Gastrocnemius medialis (tissue), 4 donors: ENCODE measurements around the gene MCUB. TPM values are rescaled to one million over a fixed set of nuclear protein-coding genes. Genes with fewer than 3 reads are reported as not detected.

Source experiments
- ATAC-seq, 2 donors: fragments of 150-250 bp; one replicate each; pipeline ENCODE4 v1.9.1; 2016
- DNase-seq, 2 donors: peaks; one replicate each; pipeline ENCODE4 v3.0.0-alpha.2; 2019
- H3K27ac ChIP-seq, 4 donors: fragments of 200-600 bp; sonication (generic); 1 replicate in 1 of 4; 2 replicates in 3 of 4; pipeline ENCODE4 v1.5.1; 2016 to 2018; ENCODE audit warnings: mild to moderate bottlenecking in 2 of 4, moderate library complexity in 1 of 4
- H3K27me3 ChIP-seq, 3 donors: fragments of 200-600 bp; sonication (generic) in 2 of 3; 1 replicate in 1 of 3; 2 replicates in 2 of 3; pipeline versions ENCODE4 v1.5.1 to v1.6.0; 2016 to 2019; ENCODE audit warnings: mild to moderate bottlenecking in 1 of 3, moderate library complexity in 1 of 3
- H3K36me3 ChIP-seq, 2 donors: fragments of 200-600 bp; sonication (generic) in 1 of 2; one replicate each; pipeline ENCODE4 v1.5.1; 2017 to 2018
- H3K4me1 ChIP-seq, 2 donors: fragments of 200-600 bp; sonication (generic) in 1 of 2; one replicate each; pipeline ENCODE4 v1.5.1; 2016 to 2017; ENCODE audit warnings: mild to moderate bottlenecking in 2 of 2
- H3K4me3 ChIP-seq, 4 donors: fragments of 200-600 bp; sonication (generic) in 3 of 4; 1 replicate in 1 of 4; 2 replicates in 3 of 4; pipeline ENCODE4 v1.5.1; 2016 to 2019; ENCODE audit warnings: mild to moderate bottlenecking in 2 of 4
- H3K9me3 ChIP-seq, 3 donors: fragments of 200-600 bp; sonication (generic) in 2 of 3; 1 replicate in 1 of 3; 2 replicates in 2 of 3; pipeline ENCODE4 v1.5.1; 2016 to 2019
- CTCF ChIP-seq, 5 experiments: fragments of 450-650 bp in 3 of 5; fragments of 200-600 bp in 2 of 5; sonication (generic) in 2 of 5; IDR thresholded peaks in 4 of 5; conservative IDR thresholded peaks in 1 of 5; 1 replicate in 4 of 5; 2 replicates in 1 of 5; pipeline ENCODE4 v1.5.1; 2016 to 2019; ENCODE audit warnings: antibody characterized with exemption in 5 of 5, mild to moderate bottlenecking in 3 of 5, moderate library complexity in 3 of 5
- POLR2A ChIP-seq, 2 donors: fragments of 450-650 bp; IDR thresholded peaks; one replicate each; pipeline ENCODE4 v1.6.1; 2017; ENCODE audit warnings: antibody characterized with exemption in 2 of 2, mild to moderate bottlenecking in 2 of 2, moderate library complexity in 2 of 2
- in situ Hi-C, 4 donors: fragments of 200-750 bp; cut with MboI; loops; one replicate each; pipeline versions ENCODE4 v1.15.0 to v1.8.0; 2017; ENCODE audit warnings: low sequenced_read_pairs in 4 of 4
- intact Hi-C: fragments of 100-400 bp; cut with DNase I; formaldehyde crosslinking; loops from one replicate; pipeline ENCODE4 v1.15.1; 2023; ENCODE audit warnings: low total_unique reads
- total RNA-seq, 4 donors: library from RNA; depleted of rRNA; stranded (reverse); fragments of >200 nt; gene quantifications; one replicate each; pipeline versions ENCODE4 v1.1.0 to v1.2.3, GENCODE V29; 2016

MCUB gene
- total RNA-seq, 4 donors from 2014 or later = 2.6 to 5.6 (median 4.0) TPM

DNA sequence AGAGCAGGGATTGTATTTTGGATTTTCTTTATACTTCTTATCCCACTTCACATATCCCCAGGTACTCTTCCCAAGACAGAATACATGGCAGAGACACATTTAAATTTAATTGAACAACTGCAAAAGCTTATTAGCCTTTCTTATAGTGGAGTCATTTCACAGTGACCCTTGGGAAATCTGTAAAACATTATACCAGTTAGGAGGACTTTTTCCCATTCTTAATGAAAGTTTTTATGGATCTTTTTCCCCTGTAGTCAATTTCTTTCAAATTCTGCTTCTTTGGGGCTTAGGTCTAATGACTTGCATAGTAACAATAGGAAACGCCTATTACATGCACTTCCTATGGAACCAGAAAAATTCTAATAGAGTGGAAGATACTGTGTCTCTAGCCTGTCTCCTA, 14.6 kb upstream of the MCUB start:
- Histone ChIP-seq H3K4me3 (no peak overlapping the region), H3K27ac (no peak overlapping the region), H3K27me3 (no peaks in the 10 kb centered on the region), H3K9me3 (no peaks in the 10 kb centered on the region), H3K36me3 (peaks cover 0 to 27% of the 10 kb centered on the region in 2 donors), H3K4me1 (peaks cover 0 to 2% of the 10 kb centered on the region in 2 donors)
- no peak for DNase-seq
- intact Hi-C loops (no loop called here), in situ Hi-C loops (loop anchor here in 3 of 4 donors (25.0 kb wide), 2 partner anchors 108 to 883 kb away; partner anchors contain the start of genes SEC24B (in 2 of the 3) and OSTC (in 1 of the 3))
- TF ChIP-seq CTCF (IDR thresholded peaks at IDR 0.05 in 4 of 5, conservative IDR thresholded peaks at IDR 0.05 in 1 of 5) (no peak), POLR2A (IDR thresholded peaks at IDR 0.05) (no peak)
- ATAC-seq = no peak

DNA sequence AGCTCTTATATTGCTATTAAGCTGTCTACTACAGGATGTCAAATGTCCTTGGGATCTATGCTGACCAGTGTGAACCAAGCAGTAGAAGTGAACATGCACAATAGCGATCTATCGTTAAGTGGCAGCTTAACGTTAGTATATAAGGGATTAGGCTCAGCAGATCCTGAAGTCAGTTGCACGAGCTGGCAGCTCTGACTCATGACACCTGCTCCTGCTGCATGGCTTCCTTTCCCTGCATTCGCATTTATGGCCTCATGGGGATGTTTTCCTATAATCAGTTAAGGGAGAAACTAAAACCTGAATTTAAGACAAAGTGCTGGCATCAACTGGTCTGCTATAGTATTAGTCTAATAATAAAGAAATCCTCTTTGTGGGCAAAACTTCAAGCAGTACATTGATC, 12.7 kb upstream of the MCUB start:
- ATAC-seq (no peak), DNase-seq (no peak)
- TF ChIP-seq POLR2A (IDR thresholded peaks at IDR 0.05) (no peak), CTCF (IDR thresholded peaks at IDR 0.05 in 4 of 5, conservative IDR thresholded peaks at IDR 0.05 in 1 of 5) (no peak)
- no peaks in the 10 kb centered on the region for H3K9me3 ChIP-seq
- H3K4me1 ChIP-seq = peaks cover 0 to 2% of the 10 kb centered on the region in 2 donors
- no peaks in the 10 kb centered on the region for H3K27me3 ChIP-seq
- in situ Hi-C loops = loop anchor here in 3 of 4 donors (25.0 kb wide), 2 partner anchors 110 to 885 kb away; partner anchors contain the start of genes SEC24B (in 2 of the 3) and OSTC (in 1 of the 3)
- no peak overlapping the region for H3K4me3 ChIP-seq
- peaks cover 0 to 12% of the 10 kb centered on the region in 2 donors for H3K36me3 ChIP-seq
- intact Hi-C loops = no loop called here
- H3K27ac ChIP-seq = no peak overlapping the region

- TF ChIP-seq POLR2A (IDR thresholded peaks at IDR 0.05) = no peak
- no peak for TF ChIP-seq CTCF (IDR thresholded peaks at IDR 0.05 in 4 of 5, conservative IDR thresholded peaks at IDR 0.05 in 1 of 5)
- Histone ChIP-seq H3K36me3 (peaks cover 0 to 4% of the 10 kb centered on the region in 2 donors), H3K4me1 (peaks cover 0 to 2% of the 10 kb centered on the region in 2 donors), H3K27me3 (no peaks in the 10 kb centered on the region), H3K9me3 (no peaks in the 10 kb centered on the region), H3K27ac (peak overlapping the region in 1 of 4 donors; percentile 38), H3K4me3 (no peak overlapping the region)
- intact Hi-C loops (no loop called here), in situ Hi-C loops (loop anchor here in 3 of 4 donors (25.0 kb wide), 2 partner anchors 111 to 886 kb away; partner anchors contain the start of genes SEC24B (in 2 of the 3) and OSTC (in 1 of the 3))
- ATAC-seq = peak; percentile 39
- no peak for DNase-seq
These were observed 11.4 kb upstream of the MCUB start for GRCh38 chr4:109548655-109549054.

- ATAC-seq (no peak), DNase-seq (no peak)
- Histone ChIP-seq H3K27ac (no peak overlapping the region), H3K27me3 (no peaks in the 10 kb centered on the region), H3K4me1 (peaks cover 0 to 2% of the 10 kb centered on the region in 2 donors), H3K9me3 (no peaks in the 10 kb centered on the region), H3K4me3 (no peak overlapping the region), H3K36me3 (no peaks in the 10 kb centered on the region)
- intact Hi-C loops (no loop called here), in situ Hi-C loops (no loop called here)
- TF ChIP-seq POLR2A (IDR thresholded peaks at IDR 0.05) = no peak
- TF ChIP-seq CTCF (IDR thresholded peaks at IDR 0.05 in 4 of 5, conservative IDR thresholded peaks at IDR 0.05 in 1 of 5) = no peak
These were observed 7.8 kb upstream of the MCUB start for GRCh38 chr4:109552237-109552636.

DNA sequence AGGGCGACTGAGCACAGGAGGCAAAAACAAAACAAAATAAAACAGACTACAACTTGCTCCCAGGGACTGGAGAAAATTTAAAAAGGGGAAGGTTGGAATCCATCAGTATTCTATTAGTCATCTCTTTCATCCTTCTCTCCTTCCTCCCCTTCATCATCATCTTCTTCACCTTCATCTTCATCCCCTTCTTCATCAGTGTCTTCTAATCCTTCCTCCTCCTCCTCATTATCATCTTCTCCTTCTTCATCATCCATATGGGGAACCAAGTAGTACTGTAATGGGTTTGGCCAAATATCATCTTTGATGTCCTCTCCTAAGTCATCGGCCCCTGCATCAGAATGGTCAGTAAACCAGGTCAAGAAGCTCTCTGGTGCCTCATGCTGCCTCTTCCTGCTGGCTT, 6.9 kb upstream of the MCUB start:
- Histone ChIP-seq H3K36me3 (no peaks in the 10 kb centered on the region), H3K27me3 (peaks cover 0 to 3% (median 0%) of the 10 kb centered on the region in 3 donors), H3K4me1 (peaks cover 0 to 2% of the 10 kb centered on the region in 2 donors), H3K27ac (no peak overlapping the region), H3K9me3 (no peaks in the 10 kb centered on the region), H3K4me3 (no peak overlapping the region)
- no peak for TF ChIP-seq CTCF (IDR thresholded peaks at IDR 0.05 in 4 of 5, conservative IDR thresholded peaks at IDR 0.05 in 1 of 5)
- no peak for TF ChIP-seq POLR2A (IDR thresholded peaks at IDR 0.05)
- intact Hi-C loops = no loop called here
- in situ Hi-C loops = no loop called here
- DNase-seq (no peak), ATAC-seq (no peak)
